ENCODE results near the gene LPCAT1. TPM values are rescaled to one million over a fixed set of nuclear protein-coding genes. Genes with fewer than 3 reads are reported as not detected.

The LPCAT1 gene
- total and polyA plus RNA-seq, 2 donors (not counting 3 experiments of a cell fraction or from before 2014, with no cell fraction given) = 28.9 to 57.2 TPM

DNA sequence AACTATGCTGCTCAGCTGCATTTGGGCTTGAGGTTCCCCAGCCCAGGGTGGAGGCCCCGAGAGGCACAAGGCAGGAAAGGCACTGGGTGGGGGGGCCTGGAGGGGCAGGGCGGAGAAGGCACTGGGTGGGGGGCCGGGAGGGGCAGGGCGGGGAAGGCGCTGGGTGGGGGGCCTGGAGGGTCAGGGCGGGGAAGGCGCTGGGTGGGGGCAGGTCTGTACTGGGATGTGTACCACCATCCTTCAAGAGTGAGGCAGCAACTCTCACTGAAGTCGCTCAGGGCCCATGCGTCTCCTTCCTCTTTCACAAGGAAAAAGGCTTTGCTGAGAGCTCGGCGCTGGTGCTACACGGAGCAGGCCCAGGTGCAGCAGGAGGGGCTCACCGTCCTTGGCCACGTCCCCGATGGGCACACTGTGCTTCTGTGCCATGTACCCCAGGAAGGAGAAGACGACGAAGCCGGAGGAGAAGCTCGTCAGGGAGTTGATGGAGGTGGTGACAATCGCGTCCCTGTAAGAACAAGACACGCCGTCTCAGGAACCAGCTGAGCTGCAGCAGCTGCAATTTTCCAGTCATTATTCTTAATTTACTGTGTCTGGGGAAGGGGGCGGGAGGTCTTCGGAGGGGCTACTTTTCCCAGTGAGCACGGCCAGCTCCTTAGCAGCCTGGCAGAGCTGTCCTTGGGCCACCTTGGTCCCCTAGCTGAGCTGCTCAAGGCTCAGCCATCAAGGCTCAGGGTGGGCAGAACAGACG is 109.3 kb downstream of the LPCAT1 start:
- Histone ChIP-seq H3K79me2 (ENCODE audit: control insufficient read depth, insufficient read depth, low read length) (no peaks in the 10 kb centered on the region), H3K9me3 (replicated peaks; ENCODE audit: control insufficient read depth, insufficient read depth, low read length) (no peaks in the 10 kb centered on the region), H3K36me3 (ENCODE audit: control insufficient read depth in 2 of 2, extremely low read depth in 1 of 2, insufficient read depth in 2 of 2, low read length in 2 of 2) (no peaks in the 10 kb centered on the region), H3K4me2 (ENCODE audit: insufficient read depth, low read length) (no peak overlapping the region), H4K20me1 (replicated peaks; ENCODE audit: control insufficient read depth, extremely low read depth, insufficient read depth, low read length) (no peaks in the 10 kb centered on the region), H2AFZ (ENCODE audit: low read depth, low read length) (no peak overlapping the region), H3K27ac (ENCODE audit: insufficient read depth, low read depth, low read length) (no peak overlapping the region), H3K9me1 (replicated peaks; ENCODE audit: control insufficient read depth, extremely low read depth, insufficient read depth, low read length) (no peaks in the 10 kb centered on the region), H3K4me3 (replicated peaks in 1 of 3; ENCODE audit: insufficient read depth in 1 of 3, low read depth in 1 of 3, low read length in 3 of 3) (no peak overlapping the region), H3K27me3 (ENCODE audit: control insufficient read depth in 2 of 2, insufficient read depth in 2 of 2, low read length in 2 of 2) (no peaks in the 10 kb centered on the region), H3K4me1 (ENCODE audit: control insufficient read depth, extremely low read depth, insufficient read depth, low read length) (no peaks in the 10 kb centered on the region), H3K9ac (replicated peaks; ENCODE audit: extremely low read depth, insufficient read depth, low read length) (no peak overlapping the region)
- CTCF ChIA-PET = no interaction called here
- DNase-seq (ENCODE audit: low read depth, low spot score) = no peak
- no TSS peak for BruUV-seq (replicated peaks)
- no peak for FAIRE-seq
- POLR2A ChIA-PET = no interaction called here
- TF ChIP-seq POLR2A (IDR thresholded peaks at IDR 0.05; ENCODE audit: low read depth, low read length) = no peak
- no peak for TF ChIP-seq POLR2AphosphoS5 (IDR thresholded peaks at IDR 0.05; ENCODE audit: insufficient read depth, low read depth, low read length)
- TF ChIP-seq MYC (IDR thresholded peaks at IDR 0.05; ENCODE audit: low read depth, low read length) = no peak
- no peak for TF ChIP-seq CTCF (IDR thresholded peaks at IDR 0.05; ENCODE audit: extremely low read depth in 1 of 2, insufficient read depth in 1 of 2, low read depth in 1 of 2, low read length in 2 of 2)
- TF ChIP-seq, protein P1, sequence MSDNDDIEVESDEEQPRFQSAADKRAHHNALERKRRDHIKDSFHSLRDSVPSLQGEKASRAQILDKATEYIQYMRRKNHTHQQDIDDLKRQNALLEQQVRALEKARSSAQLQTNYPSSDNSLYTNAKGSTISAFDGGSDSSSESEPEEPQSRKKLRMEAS (IDR thresholded peaks at IDR 0.05; ENCODE audit: insufficient read depth, insufficient read length) = no peak
- dilution Hi-C loops (cut with MboI; ENCODE audit: extremely low pct_ligation_motif_present, low sequenced_read_pairs) = no loop called here
- intact Hi-C loops (cut with micrococcal nuclease) = no loop called here
